Upper lobe of left lung (tissue), 6 donors: ENCODE measurements around the gene LGSN. TPM values are rescaled to one million over a fixed set of nuclear protein-coding genes. Genes with fewer than 3 reads are reported as not detected.

Experiments
- ATAC-seq, 2 donors: fragments of 200-7000 bp; cut with Tn5 transposase; one replicate each; pipeline ENCODE4 v1.9.1; 2022; ENCODE audit warnings: mild to moderate bottlenecking in 2 of 2, moderate library complexity in 2 of 2; ENCODE audit not compliant: low FRiP score in 2 of 2
- DNase-seq, 2 donors: peaks; one replicate each; pipeline ENCODE4 v3.0.0-alpha.2; 2019 to 2020
- H3K27ac ChIP-seq, 4 donors: fragments of 200-600 bp; sonication (generic); one replicate each; pipeline ENCODE4 v1.5.1; 2016 to 2019
- H3K27me3 ChIP-seq, 4 donors: fragments of 200-600 bp; sonication (generic); one replicate each; pipeline ENCODE4 v1.5.1; 2017 to 2019
- H3K36me3 ChIP-seq, 4 donors: fragments of 200-600 bp; sonication (generic); one replicate each; pipeline ENCODE4 v1.5.1; 2016 to 2019
- H3K4me1 ChIP-seq, 4 donors: fragments of 200-600 bp; sonication (generic); one replicate each; pipeline ENCODE4 v1.5.1; 2018 to 2019
- H3K4me3 ChIP-seq, 4 donors: fragments of 200-600 bp; sonication (generic); one replicate each; pipeline ENCODE4 v1.5.1; 2017 to 2019; ENCODE audit warnings: mild to moderate bottlenecking in 2 of 4, moderate library complexity in 1 of 4
- H3K9me3 ChIP-seq, 4 donors: fragments of 200-600 bp; sonication (generic); one replicate each; pipeline ENCODE4 v1.5.1; 2018 to 2019
- CTCF ChIP-seq, 6 experiments: fragments of 450-650 bp in 4 of 6; fragments of 200-600 bp in 2 of 6; sonication (generic) in 2 of 6; IDR thresholded peaks; one replicate each; pipeline ENCODE4 v1.5.1; 2016 to 2019; ENCODE audit warnings: antibody characterized with exemption in 6 of 6
- EP300 ChIP-seq, 4 donors: sonication (generic); formaldehyde crosslinking; IDR thresholded peaks; one replicate each; pipeline ENCODE4 v1.5.1; 2017; ENCODE audit warnings: antibody characterized with exemption in 4 of 4, control low read depth in 2 of 4
- POLR2A ChIP-seq, 4 donors: fragments of 450-650 bp; IDR thresholded peaks; one replicate each; pipeline ENCODE4 v1.5.1; 2016 to 2017; ENCODE audit warnings: antibody characterized with exemption in 4 of 4, mild to moderate bottlenecking in 2 of 4
- POLR2AphosphoS5 ChIP-seq, 2 donors: sonication (generic); formaldehyde crosslinking; IDR thresholded peaks; one replicate each; pipeline ENCODE4 v1.5.1; 2017; ENCODE audit warnings: antibody characterized with exemption in 2 of 2
- WGBS, 2 donors: methylation state at CpG; one replicate each; pipeline ENCODE4 v1.1.5; 2017 to 2018; 5-methylcytosine and 5-hydroxymethylcytosine counted together
- total RNA-seq, 6 donors: library from RNA; depleted of rRNA in 4 of 6; stranded (reverse); fragments of >200 nt in 4 of 6; gene quantifications; one replicate each; pipeline versions ENCODE4 v1.1.0 to v1.2.1, GENCODE V29; 2016 to 2021
- donor health status: DM: no; HTN: no; CAD: no; lungs with moderate emphysema.
- donor health status: DM: no; HTN: yes; CAD: no; lungs with severe emphysema.

LGSN gene
- total RNA-seq, 6 donors from 2014 or later: 0.17 to 2.1 (median 0.86) TPM

DNA sequence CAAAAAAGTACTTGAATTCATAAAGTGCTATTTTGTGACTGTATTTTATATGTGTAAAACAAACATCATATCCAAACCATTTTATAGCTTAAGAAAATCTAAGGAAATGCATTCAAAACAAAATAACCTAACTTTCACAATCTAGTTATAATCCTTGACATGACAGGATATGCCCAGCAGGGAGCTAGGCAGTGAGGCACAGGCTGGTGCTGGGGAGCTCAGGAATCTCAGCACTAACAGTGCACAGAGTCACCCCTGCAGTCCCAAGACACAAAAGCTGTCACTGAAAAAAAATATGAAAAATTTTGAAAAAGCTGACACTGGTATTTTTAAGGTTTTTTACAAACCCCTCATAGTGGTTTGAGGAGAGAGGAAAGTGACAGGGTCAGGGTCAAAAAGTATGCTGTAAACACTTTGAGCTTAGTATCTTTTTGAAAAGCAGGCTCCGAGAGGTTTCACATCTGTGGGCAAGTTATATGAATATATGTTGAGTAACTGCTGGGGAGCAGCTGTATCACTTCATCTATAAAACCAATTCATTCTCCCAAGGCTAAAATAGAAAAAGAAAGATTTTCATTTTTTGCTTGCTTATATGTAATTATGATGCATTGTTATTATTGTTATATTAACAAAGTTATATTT, 24.1 kb downstream of the LGSN start:
- DNase-seq: no peak
- no peaks in the 10 kb centered on the region for H3K27me3 ChIP-seq
- no peaks in the 10 kb centered on the region for H3K36me3 ChIP-seq
- WGBS, 2 donors: 0 to 59% methylated on average over 1 of the region's 1 CpG
- no peaks in the 10 kb centered on the region for H3K9me3 ChIP-seq
- no peak for TF ChIP-seq POLR2A (IDR thresholded peaks at IDR 0.05)
- no peak for TF ChIP-seq POLR2AphosphoS5 (IDR thresholded peaks at IDR 0.05)
- no peak for TF ChIP-seq CTCF (IDR thresholded peaks at IDR 0.05)
- no peak for ATAC-seq
- H3K27ac ChIP-seq: no peak overlapping the region
- H3K4me1 ChIP-seq: no peaks in the 10 kb centered on the region
- H3K4me3 ChIP-seq: no peak overlapping the region

DNA sequence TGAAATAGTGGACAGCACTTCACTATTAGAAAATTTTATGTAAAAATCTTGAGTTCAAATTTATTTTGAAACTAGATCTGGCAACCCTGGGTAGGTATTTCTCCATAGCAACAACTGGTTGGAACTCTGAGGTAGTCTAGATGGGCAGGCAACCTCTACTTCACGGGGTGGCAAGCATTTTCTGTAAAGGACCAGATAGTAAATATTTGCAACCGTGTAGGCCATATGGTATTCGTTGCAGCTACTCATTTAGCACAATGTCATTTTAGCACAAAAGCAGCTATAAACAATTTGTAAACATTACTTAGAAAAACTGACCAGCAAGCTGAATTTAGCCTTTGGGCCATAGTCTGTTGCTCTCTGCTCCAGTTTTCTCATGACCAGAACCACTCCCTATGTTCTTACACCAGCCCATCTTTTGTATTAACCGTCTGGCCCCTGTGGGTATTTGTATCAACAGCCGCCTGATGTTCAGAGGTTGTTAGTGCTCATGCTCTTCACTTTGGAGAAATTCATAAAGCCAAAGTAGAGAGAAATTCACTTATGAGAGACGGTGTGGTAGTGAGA, 29.2 kb downstream of the LGSN start:
- Histone ChIP-seq H3K36me3 (no peaks in the 10 kb centered on the region), H3K4me3 (no peak overlapping the region), H3K4me1 (no peaks in the 10 kb centered on the region), H3K9me3 (no peaks in the 10 kb centered on the region), H3K27me3 (no peaks in the 10 kb centered on the region), H3K27ac (no peak overlapping the region)
- ATAC-seq: no peak
- 75 to 78% methylated on average over 6 of the region's 6 CpGs for WGBS, 2 donors
- TF ChIP-seq POLR2AphosphoS5 (IDR thresholded peaks at IDR 0.05) (no peak), EP300 (IDR thresholded peaks at IDR 0.05) (no peak), POLR2A (IDR thresholded peaks at IDR 0.05) (no peak), CTCF (IDR thresholded peaks at IDR 0.05) (no peak)
- DNase-seq: no peak

- ATAC-seq: no peak
- Histone ChIP-seq H3K9me3 (no peaks in the 10 kb centered on the region), H3K27ac (no peak overlapping the region), H3K27me3 (no peaks in the 10 kb centered on the region), H3K36me3 (no peaks in the 10 kb centered on the region), H3K4me3 (no peak overlapping the region), H3K4me1 (no peaks in the 10 kb centered on the region)
- TF ChIP-seq POLR2AphosphoS5 (IDR thresholded peaks at IDR 0.05) (no peak), EP300 (IDR thresholded peaks at IDR 0.05) (no peak), CTCF (IDR thresholded peaks at IDR 0.05) (no peak), POLR2A (IDR thresholded peaks at IDR 0.05) (no peak)
- DNase-seq: no peak
- 90 to 96% methylated on average over 4 of the region's 4 CpGs for WGBS, 2 donors
Measured at GRCh38 chr6:63289269-63289872, 30.4 kb downstream of the LGSN start.

GRCh38 chr6:63280639-63281180, 39.1 kb downstream of the LGSN start:
- TF ChIP-seq POLR2AphosphoS5 (IDR thresholded peaks at IDR 0.05) (no peak), EP300 (IDR thresholded peaks at IDR 0.05) (no peak), CTCF (IDR thresholded peaks at IDR 0.05) (no peak)
- DNase-seq: no peak
- Histone ChIP-seq H3K4me1 (no peaks in the 10 kb centered on the region), H3K9me3 (no peaks in the 10 kb centered on the region), H3K27me3 (no peaks in the 10 kb centered on the region), H3K36me3 (no peaks in the 10 kb centered on the region), H3K4me3 (no peak overlapping the region), H3K27ac (no peak overlapping the region)
- 69 to 70% methylated on average over 3 of the region's 3 CpGs for WGBS, 2 donors
- ATAC-seq: no peak
